NCI-H2196 (cell line): Measurements from ENCODE around the gene ACKR2.
"Not testable (repeated sequence)": the region's sequence is repeated elsewhere in the genome, so short reads cannot be mapped to it uniquely, and the experiment has no call there.

Experiments
- DNase-seq: peaks from one replicate; lab custom pipeline; 2025; ENCODE audit not compliant: unreplicated experiment; lab: John Stamatoyannopoulos, UW

The ACKR2 gene

DNA sequence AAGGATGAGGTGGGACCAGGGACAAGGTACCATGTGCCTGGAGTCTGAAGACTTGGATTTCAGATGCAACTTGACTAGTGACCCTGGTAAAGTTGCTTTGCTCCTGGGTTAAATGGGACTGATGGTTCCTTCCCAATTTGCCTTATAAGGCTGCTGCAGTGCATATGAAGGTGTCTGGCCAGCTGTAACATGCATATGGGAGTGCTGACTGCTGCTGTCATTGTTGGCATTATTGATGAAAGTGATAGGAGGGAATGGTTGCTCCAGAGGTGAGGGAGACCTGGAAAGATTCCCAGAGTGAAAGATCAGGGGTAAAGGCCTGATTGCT lies 45.9 kb downstream of the ACKR2 start:
- DNase-seq, result no peak

DNA sequence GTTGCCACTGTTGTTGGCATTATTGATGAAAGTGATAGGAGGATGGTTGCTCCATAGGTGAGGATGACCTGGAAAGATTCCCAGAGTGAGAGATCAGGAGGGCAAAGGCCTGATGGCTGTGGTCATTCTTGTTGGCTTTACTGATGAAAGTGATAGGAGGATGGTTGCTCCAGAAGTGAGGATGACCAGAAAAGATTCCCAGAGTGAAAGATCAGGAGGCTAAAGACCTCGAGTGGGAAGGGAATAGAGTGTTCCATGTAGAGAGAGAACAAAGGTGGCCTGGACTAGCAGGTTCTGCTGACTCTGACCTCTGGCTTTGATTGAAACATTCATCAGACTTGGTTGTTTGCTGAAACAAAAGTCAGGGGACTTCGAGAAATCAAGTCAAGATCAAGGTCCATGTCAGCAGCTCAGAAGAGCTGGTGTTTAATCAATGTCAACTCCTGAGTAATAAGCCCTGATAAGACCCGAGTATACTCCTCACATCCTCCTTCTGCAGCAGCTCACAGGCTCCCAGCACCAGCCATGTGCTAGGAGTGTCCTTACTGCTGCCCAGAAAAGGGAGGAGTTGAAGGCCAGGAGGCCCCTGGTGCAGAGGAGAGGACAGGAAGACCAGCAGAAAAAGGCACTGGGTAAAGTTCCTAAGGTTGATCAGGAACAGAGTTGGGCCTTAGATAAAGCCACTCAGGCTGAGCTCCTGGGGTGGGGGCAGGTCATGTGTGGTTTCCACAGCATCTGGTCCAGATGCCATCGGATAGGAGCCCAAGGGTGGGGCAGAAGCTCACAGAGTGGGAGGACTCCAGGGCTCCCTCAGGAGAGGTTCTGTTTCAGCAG lies 46.5 kb downstream of the ACKR2 start:
- DNase-seq, result no peak

DNA sequence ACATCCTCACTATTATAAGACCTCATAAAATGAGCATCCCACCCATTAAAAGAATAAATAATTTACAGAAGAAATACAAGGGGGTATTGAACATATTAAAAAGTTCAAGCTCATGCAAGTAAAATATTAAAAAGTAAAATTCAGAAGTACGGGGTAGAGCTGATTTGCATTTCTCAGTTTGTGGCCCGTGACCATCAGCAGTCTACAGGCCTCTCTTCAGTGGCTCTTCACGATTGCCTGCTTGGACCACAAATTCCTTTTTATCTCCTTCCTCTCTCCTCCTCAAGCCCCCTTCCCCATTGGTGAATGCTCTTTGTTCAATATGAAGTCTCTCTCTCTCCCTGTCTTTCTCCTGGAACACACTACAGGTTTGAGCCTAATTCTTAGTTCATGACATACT lies 47.3 kb downstream of the ACKR2 start:
- DNase-seq, result no peak

DNA sequence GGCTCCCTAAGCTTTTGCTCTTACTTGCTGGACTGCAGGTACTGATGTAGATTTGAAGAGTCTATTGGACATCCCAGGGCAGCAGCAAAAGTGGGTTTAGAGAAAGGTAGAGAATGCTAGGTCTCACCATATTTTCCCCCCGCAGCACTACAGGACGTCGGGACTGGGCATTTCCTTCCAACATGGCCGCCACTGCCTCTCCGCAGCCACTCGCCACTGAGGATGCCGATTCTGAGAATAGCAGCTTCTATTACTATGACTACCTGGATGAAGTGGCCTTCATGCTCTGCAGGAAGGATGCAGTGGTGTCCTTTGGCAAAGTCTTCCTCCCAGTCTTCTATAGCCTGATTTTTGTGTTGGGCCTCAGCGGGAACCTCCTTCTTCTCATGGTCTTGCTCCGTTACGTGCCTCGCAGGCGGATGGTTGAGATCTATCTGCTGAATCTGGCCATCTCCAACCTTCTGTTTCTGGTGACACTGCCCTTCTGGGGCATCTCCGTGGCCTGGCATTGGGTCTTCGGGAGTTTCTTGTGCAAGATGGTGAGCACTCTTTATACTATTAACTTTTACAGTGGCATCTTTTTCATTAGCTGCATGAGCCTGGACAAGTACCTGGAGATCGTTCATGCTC lies 55.2 kb downstream of the ACKR2 start:
- no peak for DNase-seq

DNA sequence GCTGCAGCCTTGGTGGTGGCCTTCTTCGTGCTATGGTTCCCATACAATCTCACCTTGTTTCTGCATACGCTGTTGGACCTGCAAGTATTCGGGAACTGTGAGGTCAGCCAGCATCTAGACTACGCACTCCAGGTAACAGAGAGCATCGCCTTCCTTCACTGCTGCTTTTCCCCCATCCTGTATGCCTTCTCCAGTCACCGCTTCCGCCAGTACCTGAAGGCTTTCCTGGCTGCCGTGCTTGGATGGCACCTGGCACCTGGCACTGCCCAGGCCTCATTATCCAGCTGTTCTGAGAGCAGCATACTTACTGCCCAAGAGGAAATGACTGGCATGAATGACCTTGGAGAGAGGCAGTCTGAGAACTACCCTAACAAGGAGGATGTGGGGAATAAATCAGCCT lies 56.0 kb downstream of the ACKR2 start:
- DNase-seq, result no peak

DNA sequence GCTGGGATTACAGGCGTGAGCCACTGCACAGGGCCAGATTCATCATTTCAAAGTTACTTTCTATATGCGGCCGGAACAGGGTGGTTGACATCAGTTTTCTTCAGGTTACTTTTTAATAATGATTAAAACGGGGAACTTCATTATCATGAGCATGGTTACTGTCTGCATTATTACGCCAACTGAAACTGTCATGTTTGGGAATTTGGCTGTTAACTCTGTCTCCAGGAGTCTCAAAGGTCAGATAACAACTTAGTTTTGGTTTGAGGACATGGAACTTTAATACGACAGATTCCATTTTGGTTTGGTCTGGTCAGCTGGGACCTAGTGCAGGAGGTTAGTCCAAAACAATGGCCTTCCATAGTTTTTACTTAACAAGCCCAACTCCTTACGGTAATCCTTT lies 57.9 kb downstream of the ACKR2 start:
- no peak for DNase-seq

DNA sequence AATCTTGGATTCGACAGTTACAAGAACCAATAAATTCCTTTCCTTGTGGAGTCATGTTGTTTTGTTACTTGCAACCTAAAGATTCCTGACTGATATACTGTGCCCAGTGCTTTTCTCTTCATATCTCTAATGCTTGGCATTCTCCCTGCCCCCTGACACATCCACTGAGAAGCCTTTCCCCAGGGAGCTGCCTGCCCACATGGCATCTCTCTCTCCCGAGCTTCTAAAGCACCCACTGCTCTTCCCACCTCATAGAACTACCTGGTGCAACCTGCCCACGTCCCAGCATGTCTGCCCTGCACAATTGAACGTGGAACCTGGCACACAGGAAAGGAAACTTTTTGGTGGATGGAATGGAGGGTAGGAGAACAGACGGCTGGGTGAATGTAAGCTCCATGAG lies 59.6 kb downstream of the ACKR2 start:
- DNase-seq, result no peak

DNA sequence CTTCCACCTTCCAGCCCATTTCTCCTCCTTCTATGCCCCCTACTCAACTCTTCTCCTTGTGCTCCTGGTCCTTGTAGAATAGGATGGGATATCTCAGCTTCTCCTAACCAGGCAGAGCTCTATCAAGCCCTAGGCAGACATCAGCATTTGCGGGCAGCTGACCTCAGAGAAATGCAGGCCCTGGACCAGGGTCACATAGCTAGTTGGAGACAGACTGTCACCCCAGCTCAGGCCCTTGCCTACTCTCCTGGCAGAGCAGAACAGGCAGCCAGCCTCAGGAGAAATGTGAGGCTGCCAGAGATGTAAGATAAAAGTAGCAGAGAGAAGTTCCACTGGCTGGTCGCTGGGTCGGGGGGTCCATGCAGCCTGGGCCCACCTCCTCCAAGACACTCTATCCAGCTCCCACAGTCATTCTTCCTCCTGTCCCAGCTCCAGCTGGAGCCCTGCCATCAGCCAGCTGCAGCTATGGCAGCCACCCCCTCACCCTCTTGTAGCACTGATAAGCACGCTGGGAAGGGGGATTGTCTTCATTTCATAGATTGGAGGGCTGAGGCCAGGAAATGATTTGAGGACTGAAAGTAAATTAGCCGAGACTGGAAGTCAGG lies 62.4 kb downstream of the ACKR2 start:
- DNase-seq, result no peak

DNA sequence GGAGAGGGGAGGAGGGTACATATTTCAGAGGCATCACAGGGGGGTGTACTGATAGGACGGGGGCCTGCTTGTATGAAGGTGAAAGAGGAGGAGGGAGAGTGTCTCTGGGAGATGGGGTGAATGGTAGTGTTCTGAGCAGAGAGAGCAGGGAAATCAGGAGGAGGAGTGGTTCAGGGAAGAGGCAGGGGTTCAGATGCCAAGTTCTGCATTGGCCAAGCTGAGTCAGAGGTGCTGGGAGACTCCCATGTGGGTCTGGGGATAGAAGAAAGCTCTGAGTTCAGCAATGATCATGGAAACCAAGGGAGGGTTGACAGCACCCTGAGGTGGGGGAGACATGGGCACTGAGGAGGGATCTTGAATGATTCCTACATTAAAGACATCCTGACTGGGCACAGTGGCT lies 63.5 kb downstream of the ACKR2 start:
- DNase-seq, result no peak

DNA sequence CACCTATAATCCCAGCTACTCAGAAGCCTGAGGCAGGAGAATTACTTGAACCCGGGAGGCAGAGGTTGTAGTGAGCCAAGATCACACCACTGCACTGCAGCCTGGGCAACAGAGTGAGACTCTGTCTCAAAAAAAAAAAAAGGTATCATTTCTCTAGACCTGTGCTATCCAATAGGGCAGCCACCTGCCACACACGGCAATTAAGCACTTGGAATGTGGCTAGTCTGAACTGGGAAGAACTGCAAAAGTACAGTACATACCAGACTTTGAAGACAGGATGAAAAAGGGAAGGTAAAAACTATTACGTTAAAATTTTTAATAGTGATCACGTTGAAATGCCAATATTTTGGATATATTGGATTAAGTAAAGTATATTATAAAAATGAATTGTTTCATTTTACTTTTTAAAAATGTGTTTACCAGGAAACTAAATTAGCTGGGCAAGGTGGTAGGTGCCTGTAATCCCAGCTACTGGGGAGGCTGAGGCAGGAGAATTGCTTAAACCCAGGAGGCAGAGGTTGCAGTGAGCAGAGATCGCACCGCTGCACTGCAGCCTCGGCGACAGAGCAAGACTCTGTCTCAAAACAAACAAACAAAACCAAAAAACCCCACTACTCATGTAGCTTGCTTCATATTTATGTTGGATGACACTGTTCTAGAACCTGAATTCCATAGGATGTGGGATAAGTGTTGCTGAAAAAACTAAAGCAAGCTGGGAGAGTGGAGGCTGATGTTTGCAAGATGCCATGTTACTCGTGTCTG lies 64.2 kb downstream of the ACKR2 start:
- no peak for DNase-seq

DNA sequence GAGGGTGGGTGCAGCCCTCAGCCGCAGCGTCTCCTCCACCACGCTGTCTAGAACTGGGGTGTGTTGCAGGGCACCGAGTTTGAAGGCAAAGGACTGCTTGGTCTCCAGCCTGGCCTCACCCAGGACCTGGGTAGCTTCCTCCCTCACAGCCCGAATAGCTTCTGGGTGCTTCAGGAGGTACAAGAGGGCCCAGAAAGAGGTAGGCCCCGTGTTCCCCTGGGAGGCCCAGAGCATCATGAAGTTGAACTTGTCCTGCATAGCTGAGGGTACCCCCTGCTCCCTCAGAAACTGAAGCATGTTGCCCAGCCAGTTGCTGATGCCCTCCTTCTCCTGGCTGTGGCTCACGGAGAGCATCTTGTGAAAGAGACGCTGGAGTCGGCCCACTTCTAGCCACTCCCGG lies 65.5 kb downstream of the ACKR2 start:
- DNase-seq, result no peak

DNA sequence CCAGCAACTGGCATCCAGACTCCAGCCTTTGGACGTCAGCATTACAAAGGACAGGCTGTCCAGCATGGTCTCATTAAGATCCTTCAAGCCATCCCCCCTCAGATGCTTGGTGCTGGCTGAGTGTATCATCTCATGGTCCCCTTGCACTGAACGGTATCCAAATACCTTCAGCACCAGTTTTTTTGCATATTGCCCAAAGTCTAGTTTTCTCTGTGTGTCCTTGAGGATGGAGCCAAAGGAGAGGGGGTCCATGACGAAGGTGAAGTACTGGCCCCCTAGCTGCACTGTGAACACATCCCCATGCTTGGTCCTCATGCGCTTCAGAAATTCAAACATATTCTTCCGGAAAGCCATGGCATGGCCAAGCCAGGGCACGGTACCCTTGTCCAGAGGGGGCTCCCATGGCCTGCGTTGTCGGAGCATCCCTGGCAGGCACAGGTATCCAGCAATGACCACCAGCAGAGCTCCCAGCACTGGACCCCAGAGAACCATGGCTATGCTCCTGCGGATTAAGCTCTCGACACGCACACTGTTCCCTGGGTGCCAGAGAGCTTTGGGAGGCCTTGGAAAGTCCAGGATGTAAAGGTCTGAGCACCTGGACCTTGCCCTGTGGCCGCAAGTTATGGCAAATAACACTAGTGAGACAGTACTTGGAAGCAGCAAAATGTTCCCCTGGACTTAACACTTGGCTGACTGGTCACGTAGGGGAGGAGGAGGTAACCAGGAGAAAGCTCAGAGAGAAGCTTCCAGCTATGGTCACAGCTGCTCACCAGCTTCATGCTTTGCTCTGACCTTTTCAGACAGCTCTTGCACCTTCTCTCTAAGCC lies 66.3 kb downstream of the ACKR2 start, which contains the start of gene CYP8B1:
TSS of gene CYP8B1 (minus strand) at position 555 of the 827 bp plus-strand sequence. CDS start at position 492, 63 bp downstream.
- DNase-seq, result no peak

DNA sequence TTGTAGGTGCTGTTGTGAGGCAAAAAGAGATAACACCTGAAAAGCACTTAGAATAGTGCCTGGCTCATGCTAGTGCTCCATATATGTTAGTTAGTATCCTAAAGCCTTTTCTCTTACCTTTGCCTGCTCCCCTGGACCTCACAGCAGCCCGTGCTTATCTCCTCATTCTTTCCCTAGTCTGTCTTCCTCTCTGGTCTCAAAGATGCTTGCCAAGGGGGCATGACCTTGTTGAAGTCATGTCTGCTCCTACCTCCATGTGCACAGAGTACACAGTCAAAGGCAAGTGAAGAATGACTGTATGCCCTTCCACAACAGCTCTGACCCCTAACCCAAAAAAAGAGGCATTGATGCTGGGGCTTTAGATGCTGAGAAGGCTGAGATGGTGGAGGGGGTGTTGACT lies 67.2 kb downstream of the ACKR2 start:
- DNase-seq, result no peak

DNA sequence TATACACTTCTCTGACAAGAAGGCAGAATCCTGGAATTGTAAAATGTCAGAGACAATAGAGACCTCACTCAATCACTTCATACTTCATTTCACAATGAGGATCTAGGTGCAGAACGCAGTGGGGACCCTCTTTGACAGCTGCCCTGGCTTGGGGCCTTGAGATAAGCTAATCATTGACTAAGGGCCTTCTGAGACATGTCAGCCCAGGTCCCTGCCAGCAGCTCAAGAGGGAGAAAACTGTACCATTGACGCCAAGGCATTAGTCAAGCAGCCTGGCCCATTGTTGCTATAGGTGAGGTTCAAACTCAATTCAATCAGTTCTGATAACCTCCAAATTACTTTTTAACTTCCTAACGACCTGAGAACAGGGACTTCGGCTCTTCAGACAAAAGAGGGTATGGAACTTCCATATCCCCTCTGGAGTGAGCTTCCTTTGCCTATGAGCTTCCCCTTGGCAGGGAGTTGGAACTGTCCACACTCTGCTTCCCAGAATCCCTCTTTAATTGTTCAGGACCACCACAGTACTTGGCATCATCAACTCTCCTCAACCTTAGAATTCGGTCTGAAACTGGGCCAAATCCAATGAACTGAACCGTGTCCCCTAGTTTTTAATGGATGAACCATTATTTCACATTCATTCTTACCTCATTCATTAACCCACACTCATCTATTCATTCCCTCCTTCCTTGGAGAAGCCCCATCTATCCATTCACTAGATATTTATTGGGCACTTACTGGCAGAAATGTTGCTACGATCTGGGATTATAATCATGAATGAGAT lies 67.9 kb downstream of the ACKR2 start:
- no peak for DNase-seq

DNA sequence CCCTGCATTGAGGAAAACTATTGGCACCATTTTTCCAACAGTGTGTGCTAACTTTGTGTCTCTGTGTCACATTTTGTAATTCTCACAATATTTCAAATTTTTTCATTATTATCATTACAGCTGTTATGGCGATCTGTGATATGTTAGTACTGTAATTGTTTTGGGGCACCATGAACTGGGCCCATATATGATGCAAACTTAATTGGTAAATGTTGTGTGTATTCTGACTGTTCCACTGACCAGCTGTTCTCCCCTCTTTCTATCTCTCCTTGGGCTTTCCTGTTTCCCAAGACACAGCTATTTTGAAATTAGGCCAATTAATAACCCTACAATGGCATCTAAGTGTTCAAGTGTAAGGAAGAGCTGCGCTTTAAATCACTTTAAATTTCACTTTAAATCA lies 68.6 kb downstream of the ACKR2 start:
- no peak for DNase-seq

DNA sequence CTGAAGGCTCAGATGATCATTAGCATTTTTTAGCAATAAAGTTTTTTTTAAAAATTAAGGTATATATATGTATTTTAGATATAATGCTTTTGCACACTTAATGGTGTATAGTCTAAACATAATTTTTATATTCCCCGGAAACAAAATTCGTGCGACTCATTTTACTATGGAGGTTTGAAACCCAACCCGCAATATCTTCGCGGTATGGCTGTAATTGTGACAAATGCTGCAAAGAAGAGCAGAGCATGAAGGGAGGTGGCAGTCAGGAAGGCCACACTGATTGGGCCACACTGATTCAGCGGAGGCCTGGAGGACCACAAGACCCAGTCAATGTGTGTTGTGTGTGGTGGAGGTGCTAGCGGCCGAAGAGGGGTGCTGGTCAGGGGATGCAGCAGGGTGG lies 70.9 kb downstream of the ACKR2 start:
- no peak for DNase-seq

DNA sequence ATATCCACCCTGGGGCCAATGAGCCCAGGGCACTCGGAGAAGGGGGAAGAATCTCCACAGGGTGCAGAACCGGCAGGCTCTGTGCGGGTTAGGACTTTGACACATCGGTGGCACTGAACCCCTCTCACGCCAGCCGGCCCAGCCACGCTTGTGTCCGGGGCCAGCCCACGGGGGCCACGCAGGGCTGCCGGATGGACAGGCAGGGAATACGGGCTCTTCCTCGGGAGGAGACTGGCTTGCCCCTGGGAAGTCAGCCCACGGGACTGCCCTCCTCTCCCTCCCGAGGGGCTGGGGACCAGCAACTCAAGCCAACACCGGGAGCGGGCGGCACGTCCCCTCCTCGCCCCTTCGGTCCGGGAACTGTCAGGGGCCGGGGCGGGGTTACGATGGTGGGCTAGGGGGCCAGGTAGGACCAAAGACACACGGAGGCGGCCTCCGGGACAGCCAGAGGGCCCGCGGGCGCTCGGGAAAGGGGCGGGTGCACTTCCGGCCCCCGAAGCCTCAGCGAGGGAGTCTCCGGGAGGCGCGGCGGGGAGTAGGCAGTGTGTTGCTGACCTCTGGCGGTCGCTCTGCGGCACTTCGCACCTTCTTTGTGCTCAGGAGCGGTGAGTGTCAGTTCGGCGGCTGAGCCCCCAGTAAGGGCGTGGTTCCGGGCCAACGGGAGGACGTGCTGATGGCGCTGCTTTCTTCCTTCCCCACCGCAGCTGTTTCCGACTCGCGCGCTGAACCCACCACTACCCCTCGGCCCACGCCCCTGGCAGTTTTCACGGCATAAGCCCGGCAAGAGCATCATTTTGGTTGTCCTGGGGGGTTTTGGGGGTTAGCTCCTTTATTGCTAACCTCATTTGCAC lies 71.6 kb downstream of the ACKR2 start:
- DNase-seq, result peak; percentile 49

DNA sequence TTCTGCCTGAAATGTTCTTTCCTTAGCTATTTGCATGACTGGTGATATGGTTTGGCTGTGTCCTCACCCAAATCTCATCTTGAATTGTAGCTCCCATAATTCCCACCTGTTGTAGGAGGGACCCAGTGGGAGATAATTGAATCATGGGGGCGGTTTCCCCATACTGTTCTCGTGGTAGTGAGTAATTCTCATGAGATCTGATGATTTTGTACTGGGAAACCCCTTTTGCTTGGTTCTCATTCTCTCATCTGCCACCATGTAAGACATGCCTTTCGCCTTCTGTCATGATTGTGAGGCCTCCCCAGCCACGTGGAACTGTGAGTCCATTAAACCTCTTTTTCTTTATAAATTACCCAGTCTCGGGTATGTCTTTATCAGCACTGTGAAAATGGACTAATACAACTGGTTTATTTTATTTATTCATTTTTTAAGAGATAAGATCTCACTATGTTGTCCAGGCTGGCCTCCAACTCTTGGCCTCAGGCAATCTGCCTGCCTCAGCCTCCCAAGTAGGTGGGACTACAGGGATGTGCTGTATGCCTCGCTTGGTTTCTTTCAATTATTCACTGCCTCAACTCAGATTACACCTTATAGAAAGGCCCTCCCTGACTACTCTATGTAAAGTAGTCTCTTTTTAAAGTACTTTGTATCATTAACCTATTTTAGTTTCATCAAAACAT lies 74.1 kb downstream of the ACKR2 start:
- not testable (repeated sequence) for DNase-seq

DNA sequence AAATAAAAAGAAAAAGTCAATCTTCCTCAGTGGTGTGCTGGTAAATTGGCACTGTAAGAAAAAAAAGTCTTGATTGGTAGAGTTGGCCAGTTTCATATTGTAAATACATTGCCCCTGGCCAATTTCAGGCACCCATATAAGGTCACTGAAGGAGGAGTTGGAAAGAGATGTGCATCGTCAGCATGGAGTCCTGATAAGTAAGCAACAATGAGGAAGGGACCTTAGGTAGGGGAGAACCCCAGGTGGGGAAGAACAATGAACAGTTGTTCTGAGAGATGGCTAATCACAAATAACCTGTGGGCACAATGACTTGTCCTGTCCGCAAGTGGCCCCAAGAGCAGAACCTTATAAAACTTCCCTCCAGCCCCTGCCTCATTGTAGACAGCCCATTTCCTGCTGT lies 75.1 kb downstream of the ACKR2 start:
- DNase-seq, result no peak
